T-helper 2 cell (primary cell): ENCODE results near the gene CHGA.

ENCODE experiments used
- DNase-seq, 5 experiments: peaks; one replicate each; pipeline versions ENCODE4 v3.0.0 to v3.0.0-alpha.2; 2012 to 2022
- total RNA-seq, 2 donors: gene quantifications; one replicate each; lab custom pipeline; 2026; lab: John Stamatoyannopoulos, UW

CHGA gene, protein sequence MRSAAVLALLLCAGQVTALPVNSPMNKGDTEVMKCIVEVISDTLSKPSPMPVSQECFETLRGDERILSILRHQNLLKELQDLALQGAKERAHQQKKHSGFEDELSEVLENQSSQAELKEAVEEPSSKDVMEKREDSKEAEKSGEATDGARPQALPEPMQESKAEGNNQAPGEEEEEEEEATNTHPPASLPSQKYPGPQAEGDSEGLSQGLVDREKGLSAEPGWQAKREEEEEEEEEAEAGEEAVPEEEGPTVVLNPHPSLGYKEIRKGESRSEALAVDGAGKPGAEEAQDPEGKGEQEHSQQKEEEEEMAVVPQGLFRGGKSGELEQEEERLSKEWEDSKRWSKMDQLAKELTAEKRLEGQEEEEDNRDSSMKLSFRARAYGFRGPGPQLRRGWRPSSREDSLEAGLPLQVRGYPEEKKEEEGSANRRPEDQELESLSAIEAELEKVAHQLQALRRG
- total RNA-seq: 0 reads per million in 2 donors

DNA sequence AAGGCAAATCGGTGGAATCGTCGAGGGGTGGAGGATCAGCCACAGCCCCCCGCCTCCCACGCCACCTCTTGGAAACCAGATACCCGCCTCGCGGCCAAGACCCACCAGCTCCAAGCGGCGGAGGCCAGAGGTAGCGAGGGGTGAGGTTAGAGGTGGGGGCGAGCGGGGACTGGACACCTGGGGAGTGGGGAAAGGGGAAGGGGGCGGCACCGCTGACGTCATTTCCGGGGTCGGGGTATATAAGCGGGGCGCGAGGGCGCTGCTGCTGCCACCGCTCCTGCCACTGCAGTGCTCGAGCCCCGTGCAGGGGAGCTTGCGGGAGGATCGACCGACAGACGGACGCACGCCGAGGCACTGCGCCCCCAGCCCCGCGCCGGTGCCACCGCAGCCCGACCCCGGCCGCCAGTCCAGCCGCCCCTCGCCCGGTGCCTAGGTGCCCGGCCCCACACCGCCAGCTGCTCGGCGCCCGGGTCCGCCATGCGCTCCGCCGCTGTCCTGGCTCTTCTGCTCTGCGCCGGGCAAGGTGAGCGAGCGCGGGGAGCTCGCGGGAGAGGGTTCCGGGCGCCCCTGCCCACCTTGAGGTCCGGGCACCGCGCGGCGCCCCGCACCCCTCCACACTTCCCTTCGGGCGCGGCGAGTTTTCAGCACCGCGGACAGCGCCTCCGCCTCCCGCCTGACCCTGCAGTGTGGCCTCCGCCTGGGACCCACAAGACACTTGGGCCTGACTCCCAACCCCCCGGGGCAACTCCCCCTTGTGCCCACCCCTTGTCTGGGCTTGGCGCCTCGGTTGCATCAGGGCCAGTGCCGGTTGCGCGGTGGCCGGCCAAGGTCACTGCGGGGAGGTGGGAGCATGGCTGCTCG is at the start of gene CHGA:
Gene CHGA, plus strand, starts transcription at position 268 of the 861 bp plus-strand sequence. Its CDS starts 210 bp downstream, at position 478.
- DNase-seq: peak in 4 of 5 experiments; percentile 24 to 40 (median 28)

DNA sequence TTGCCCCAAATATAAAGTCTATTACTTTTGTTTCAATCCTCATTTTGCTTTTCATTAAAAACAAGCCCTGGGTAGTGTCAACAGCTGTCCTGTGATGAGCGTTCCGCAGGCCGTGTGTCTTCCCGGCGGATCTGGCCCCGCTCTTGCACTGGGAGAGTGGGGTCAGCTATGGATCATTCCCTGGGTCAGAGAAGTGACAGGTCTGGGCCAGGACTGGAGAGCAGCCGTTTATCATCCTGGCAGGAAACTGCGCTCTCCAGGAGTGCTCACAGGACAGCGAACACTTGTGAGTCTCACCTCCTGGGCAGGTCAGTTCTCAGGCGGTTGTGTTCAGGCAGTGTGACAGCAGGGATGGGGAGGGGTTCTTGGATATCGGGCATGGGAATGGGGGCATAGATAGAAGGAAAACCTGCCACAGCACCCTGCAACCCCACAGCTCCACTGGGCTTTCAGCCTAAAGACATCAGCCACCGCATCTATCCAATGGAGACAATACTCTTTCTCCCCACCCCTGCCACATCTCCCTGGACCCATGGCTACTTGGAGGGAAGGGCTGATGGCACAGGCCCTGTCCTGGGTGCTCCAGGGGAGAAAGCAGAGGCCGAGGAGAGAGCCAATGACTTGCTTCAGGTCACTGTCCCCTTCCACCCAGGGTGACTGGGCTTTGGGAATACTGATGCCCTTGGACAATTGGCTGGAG is 47.8 kb upstream of the CHGA start:
- DNase-seq: no peak

DNA sequence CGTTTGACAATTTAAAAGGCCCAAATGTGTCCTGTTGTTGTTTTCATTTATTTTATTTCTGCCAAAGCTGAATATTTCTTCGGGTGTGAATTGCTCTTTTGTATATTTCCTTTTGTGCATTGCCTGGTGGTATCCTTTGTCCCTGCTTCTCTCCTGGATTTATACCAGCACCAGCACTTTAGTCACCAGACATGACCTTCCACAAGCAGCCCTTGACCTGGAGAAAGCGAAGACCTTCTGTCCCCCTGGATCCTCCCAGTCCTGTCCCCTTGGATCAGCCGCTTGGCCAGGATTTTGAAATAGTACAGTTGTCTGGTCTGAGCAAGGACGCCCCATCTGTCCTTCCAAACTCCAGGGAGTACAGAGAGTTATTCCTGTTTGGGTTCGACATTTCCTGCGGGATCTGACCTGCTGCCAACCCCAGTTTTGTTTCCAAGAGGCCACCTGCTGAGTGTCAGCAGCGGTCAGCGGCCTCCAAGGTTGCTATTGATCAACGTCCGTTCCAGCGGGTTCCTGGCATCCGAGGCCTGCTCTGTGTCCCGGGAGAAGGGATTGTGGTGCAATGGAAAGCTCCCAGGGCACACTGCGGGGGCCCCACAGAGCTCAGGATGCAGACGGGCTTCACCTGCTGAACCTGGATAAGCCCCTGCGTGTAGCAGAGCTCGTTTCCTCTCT is 45.1 kb upstream of the CHGA start:
- no peak for DNase-seq

DNA sequence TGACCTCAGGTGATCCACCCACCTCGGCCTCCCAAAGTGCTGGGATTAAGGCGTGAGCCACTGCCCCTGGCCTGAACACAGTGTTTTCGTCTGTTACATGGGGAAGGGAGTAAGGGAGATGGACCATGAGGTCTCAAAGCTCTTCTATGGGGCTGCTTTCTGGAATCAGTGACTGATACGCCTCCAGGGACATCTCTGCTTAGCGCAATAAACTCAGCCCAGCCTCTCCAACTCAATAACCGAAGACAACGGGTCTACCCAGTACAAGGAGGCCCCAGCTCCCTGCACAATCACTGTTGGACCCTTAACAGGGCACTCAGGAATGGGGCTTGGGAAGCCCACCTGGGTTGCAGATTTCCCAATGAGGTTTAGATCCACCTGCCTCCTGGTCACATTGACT is 42.6 kb upstream of the CHGA start:
- DNase-seq: no peak

DNA sequence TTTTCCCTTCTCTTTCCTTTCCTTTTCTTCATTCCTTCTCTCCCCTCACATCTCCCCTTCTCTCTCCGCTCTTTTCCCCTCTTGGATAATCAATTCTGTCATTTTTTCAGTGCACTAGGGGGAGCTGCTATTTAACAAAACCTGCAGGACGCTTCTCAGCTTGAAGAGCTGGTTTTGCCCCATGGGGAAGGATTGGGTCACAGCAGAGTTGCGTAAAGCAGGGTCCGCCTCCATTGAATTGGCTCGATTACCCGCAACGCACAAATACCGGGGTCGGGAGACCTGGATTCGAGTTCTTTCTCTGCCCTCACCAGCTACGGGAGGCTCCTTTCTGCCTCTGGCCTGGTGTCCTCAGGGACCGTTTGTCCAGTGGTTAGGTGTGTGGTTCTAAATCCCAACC is 42.1 kb upstream of the CHGA start:
- no peak for DNase-seq

DNA sequence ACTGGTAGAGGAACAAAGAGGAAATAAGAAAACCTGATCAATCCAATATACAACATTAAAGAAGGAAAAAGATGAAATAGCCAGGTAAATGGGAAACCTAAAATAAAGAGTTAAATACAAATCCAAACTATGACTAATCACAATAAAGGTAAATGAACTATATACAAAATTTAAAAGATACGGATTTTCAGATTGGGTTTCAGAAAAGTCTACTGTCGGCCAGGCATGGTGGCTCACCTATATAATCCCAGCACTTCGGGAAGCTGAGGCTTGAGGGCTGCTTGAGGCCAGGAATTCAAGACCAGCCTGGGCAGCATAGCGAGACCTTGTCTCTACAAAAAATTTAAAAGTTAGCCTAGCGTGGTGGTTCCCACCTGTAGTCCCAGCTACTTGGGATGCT is 39.9 kb upstream of the CHGA start:
- no peak for DNase-seq

DNA sequence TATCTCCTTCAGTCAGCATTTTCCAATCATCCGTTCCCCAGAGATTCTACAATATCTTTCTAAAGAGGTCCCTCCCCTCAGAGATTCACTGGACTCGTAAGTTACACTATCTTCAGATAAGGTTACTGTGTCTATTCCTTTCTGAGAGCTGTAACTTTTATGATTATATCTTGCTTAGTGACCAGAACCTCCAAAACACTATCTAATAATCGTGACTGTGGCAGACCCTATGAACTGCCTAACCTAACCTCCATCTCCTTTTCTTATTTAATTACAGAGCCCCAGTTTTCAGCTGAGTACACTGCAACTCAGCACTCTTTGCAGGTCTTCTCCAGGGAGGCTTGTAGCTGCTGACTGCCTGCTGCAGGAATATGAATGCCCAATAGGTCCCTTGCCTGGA is 38.5 kb upstream of the CHGA start:
- no peak for DNase-seq

DNA sequence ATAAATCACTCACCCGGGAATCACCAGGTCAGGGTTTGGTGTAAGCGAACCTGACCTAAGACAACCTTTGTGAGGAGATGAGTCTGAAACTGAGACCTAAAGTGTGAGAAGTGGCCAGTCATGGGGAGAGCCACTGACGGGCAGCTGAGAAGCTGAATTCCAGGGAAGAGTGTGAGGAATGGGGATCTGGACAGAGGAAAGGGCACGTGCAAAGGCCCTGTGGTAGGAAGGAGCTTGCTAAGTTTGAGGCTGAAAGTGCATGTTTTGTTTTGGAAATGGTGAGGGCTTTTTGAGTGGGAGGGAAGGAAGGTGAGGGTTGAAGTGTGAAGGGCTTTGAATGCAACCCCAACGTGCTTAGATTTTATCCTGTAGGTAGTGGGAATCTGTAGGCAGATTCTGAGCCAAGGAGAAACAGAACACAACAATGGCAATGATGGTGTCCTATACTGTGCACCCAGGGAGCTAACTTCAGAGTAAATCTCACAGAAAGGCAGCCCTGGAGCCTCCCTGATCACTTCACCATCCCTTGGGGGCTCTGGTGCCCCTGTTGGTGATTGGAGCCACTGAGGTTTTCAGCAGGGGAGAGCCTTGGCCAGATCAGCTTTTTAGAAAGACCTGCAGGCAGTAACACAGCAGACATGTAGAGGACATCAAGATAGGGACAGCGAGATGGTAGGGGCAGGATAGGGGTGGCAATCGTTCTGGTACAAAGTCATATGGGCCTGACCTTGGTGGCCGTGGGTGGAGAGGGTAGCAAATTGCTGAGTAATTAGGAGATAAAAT is 37.5 kb upstream of the CHGA start:
- no peak for DNase-seq

DNA sequence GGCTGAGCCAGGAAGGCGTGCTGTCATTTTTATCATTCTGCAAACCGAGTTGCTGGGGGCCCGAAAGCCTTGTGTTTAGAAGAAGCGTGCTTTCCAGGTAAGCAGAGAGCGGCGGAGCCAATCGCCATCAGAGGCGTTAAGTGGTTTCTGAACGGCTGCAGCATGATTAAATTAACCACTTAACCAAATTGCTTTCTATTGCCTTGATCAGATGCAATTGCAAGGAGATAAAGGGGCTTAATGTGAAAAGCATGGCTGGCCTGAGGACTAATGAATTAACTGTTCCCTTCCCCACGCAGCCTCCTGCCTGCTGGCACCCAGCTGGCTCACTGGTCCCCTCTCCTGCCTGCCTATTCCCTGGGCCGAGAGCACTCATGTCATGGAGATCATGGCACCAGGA is 36.6 kb upstream of the CHGA start:
- no peak for DNase-seq

DNA sequence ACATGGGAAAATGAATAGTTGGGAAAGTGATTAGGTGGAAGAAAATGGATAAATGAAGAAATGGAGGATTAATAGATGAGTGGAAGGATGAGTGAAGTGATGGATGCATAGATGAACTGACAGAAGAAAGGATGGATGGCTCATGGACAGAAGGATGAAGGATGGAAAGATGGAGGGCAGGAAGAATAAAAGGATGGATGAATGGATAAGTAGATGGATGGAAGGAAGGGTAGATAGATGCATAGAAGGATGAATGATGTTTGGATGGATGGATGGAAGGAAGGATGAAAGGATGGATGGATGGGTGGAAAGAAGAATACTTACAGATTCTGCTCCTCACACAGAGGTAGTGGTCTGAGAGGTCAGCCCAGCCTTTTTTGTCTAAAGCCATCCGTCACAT is 35.8 kb upstream of the CHGA start:
- DNase-seq: no peak

DNA sequence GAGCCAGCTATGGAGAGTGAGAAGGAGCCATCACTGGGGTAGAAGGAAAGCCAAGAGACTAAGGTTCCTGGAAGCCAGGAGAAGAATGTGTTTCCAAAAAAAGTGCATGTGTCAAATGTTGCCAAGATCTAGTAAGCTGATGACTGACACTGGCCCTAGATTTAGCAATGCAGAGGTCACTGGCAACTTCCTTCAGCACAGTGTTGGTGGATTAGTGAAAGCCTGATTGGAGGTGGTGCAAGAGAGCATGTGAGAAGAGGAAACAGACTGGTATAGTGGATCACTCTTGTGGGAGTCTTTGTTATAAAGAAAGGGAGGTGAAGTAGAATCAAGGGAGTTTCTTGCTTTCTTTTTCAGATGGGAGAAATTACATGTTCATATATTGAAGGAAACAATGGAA is 34.1 kb upstream of the CHGA start:
- no peak for DNase-seq

DNA sequence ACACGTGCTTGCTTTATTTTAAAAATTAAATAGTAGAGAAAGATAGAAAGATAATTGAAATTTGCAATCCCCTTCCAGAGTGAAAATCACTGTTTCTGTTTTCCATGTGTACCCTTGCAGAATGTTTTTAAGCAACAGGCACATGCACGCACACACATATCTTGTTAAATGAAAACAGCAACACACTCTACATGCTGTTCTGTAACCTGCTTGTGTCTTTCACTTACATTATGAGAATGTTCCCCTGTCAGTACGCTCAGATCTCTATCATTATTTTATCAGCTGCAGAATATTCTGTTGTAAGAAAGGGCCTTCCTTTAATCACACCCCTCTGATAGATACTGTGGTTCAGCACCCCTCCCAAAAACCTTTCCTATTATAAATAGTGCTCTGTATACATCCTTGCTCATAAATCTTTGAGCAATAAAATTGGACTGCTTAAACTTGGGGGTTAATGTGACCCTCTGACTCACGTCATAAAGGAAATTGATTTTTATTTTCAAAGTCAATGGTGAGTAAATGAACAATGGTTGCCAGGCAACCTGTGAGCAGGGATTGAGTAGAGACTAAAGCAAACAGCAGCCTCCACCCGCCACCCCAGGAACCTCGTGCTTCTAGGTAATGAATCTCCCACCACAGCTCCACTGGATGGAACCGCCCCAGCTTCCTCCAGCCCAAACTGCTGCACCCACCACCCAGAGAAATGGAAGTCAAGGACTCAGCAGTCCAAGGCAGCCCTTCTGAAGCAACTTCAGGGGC is 31.9 kb upstream of the CHGA start:
- DNase-seq: peak in 1 of 5 experiments; percentile 14

DNA sequence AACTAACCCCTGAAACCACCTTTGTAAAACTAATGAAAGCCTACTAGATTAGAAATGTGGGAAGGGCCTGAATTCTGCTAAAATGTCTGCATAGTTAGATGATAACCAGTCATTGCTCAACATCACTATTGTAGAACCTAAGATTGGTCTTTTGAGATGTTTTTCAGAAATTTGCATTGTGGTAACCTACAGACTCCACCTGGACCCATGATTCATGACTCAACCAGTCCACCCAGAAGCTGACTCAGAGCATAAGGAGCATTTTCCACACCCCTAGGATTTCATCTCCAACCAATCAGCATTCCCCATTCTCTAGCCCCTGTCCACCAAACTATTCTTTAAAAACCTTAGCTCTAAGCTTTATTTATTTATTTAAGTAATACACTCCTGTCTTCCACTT is 30.4 kb upstream of the CHGA start:
- no peak for DNase-seq

DNA sequence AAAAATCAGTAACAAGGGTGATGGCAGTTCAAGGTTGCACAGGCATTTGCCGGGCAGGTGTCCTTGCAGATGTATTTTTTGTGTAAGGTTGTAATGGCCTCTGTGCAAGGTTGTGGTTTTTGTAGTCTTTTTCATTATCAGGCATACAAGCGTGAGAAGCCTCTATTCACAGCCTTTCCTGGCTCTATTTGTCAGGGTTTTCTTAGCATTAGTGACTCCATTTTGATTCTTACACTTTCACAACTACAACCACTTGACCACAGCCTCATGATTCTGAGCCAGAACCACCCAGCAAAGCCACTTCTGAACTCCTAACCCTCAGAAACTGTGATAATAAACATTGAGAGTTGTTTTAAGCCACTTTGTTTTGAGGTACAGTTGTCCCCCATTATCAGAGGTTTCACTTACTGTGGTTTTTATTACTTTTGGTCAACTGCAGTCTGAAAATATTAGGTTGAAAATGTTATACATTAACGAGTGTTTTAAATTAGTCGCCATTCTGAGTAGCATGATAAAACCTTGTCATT is 27.5 kb upstream of the CHGA start:
- DNase-seq: no peak

DNA sequence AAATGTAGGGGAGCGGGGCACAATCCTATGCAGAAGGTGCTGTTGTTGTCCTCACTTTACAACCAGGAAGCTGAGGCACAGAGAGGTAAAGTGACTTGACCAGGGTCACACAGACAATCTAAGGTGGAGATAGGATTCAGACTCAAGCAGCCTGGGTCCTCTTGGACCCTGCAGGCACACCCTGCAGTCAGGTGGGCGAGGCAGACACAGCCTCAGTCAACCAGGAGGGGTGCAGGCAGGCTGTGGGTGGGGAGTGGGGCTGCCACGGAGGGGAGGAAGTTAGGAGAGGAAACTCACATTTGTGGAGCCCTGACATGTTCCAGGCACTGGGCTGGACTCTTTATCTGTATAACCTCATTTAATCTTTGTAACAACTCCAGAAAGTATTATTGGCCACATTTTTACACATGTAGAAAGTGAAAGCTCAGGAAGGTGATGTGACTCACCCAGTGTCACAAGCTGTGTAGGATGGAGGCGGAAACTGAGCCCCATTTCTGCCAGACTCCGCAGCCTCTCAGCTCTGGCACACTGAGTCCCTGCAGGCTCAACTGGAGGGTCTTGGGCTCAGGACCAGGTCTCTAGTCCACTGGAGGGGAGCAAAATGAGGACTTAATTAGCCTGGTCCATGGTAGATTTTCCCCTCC is 24.9 kb upstream of the CHGA start:
- DNase-seq: peak in 2 of 5 experiments; percentile 27 to 46

DNA sequence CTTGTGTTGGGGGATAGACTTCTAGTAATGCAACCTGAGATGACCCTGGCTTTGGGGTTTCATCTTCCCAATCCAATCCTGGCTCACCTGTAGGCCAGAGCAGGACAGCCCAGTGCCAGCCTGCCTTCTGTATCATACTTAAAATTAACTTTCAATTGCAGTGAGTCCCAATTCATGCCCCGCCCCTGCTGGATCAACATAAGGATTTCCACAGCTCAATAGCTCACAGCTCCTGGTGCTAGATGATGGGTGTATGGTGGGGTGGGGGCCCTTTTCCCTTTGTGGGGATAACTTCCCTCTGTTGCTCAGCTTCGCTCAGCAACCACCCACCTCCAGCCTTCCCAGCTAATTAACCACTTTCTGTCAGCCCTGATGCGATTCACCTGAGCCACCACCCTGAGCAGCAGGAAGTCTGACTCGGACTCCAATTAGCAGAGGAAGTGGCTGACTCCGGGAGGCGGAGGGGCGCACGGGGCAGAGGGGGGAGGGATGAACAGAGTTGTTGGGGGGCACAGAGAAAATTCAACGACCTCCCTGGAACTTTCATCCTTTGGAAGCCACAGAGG is 24.3 kb upstream of the CHGA start:
- no peak for DNase-seq

DNA sequence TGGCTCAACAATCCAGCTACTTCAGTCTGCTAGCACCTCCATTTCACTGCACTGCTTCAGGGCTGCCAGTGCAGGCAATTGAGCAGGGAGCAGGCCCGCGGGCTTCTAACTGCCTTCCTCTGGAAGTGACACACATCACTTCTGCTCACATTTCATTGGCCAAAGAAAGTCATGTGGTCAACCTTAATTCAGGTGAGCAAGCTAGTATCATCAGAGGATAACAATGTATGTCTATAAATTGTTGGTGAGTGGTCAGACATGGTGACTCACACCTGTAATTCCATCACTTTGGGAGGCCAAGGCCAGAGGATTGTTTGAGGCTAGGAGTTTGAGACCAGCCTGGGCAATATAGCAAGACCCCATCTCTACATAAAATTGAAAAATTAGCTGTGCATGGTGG is 22.3 kb upstream of the CHGA start:
- no peak for DNase-seq

DNA sequence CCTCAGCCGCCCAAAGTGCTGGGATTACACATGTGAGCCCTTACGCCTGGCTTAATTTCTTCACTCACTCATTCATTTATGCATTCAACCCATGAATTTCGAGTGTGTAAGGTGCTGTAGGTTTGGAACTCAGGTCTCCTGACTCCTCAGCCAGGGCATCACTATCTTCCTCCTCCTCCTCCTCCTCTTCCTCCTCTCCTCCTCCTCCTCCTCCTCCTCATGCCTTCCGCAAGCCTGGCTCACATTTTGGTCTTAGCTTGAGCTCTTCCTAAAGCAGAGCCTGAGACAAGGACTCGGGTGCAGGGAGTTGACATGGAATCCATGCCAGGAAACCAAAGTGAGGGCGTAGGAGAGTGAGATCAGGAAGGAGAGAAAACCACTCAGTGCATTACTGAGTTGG is 20.8 kb upstream of the CHGA start:
- no peak for DNase-seq

DNA sequence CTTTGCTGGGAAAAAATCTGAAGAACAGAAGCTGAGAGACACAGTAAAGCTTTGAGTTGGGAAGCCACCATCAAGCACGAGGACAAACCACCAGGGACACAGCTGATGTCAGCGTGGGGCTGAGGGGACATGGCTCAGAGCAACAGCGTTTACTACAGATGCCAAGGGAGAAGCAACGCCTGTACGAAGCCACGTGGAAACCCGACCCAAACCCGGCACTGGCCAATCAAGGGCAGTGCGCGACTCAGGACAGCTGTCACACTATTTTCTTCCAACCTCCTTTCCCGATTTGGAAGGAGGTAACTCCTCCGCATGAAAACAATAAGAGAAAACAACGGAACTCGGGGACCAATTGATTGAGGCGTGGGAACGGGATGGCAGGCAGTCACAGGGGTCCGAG is 20.2 kb upstream of the CHGA start:
- DNase-seq: no peak

DNA sequence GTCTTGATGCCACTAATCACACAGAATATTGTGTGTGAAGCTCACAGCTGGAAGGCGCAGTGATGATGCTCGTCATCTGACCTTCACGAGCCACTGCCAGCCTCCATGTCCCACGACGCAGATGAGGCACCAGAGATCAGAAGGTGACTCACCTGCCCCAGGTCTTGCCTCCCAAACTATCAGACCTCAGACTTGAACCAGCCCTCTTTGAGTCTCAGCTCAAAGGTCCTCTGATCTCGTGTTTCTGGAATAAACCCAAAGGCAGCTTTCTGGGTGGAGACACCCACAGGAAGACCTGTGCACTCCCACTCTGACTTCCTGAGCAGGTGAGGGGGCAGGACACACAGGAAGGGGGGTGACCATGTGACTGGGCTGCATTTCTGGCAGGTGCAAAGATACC is 19.6 kb upstream of the CHGA start:
- no peak for DNase-seq
